HEK293 (cell line): ENCODE data around the gene ALG8.

Experiments used
- EGR2 ChIP-seq: fragments of 450-650 bp; formaldehyde crosslinking; IDR thresholded peaks from 2 replicates; pipeline ENCODE4 v1.5.1; 2016; ENCODE audit warnings: low read depth, missing biosample characterization, missing genetic modification characterization
- GLIS1 ChIP-seq: fragments of 450-650 bp; formaldehyde crosslinking; IDR thresholded peaks from 2 replicates; pipeline ENCODE4 v1.5.1; 2016; ENCODE audit warnings: missing biosample characterization, missing genetic modification characterization
- GLIS2 ChIP-seq: fragments of 450-650 bp; formaldehyde crosslinking; IDR thresholded peaks from 2 replicates; pipeline ENCODE4 v1.5.1; 2016; ENCODE audit warnings: missing biosample characterization, missing genetic modification characterization
- PRDM10 ChIP-seq: fragments of 450-650 bp; formaldehyde crosslinking; IDR thresholded peaks from 2 replicates; pipeline ENCODE4 v1.5.1; 2016; ENCODE audit warnings: missing biosample characterization, missing genetic modification characterization
- REST ChIP-seq: fragments of 450-650 bp; formaldehyde crosslinking; IDR thresholded peaks from 2 replicates; pipeline ENCODE4 v1.5.1; 2016; ENCODE audit warnings: missing biosample characterization, missing genetic modification characterization
- SP3 ChIP-seq: fragments of 450-650 bp; formaldehyde crosslinking; IDR thresholded peaks from 2 replicates; pipeline ENCODE4 v1.5.1; 2016; ENCODE audit warnings: missing biosample characterization, missing genetic modification characterization
- ZBTB10 ChIP-seq: fragments of 450-650 bp; formaldehyde crosslinking; IDR thresholded peaks from 2 replicates; pipeline ENCODE4 v1.5.1; 2016; ENCODE audit warnings: missing biosample characterization, missing genetic modification characterization
- ZBTB20 ChIP-seq: fragments of 450-650 bp; formaldehyde crosslinking; IDR thresholded peaks from 2 replicates; pipeline ENCODE4 v1.5.1; 2016; ENCODE audit warnings: missing biosample characterization, missing genetic modification characterization
- ZEB2 ChIP-seq: fragments of 450-650 bp; formaldehyde crosslinking; IDR thresholded peaks from 2 replicates; pipeline ENCODE4 v1.5.1; 2016; ENCODE audit warnings: missing biosample characterization, missing genetic modification characterization
- ZNF114 ChIP-seq: fragments of 450-650 bp; formaldehyde crosslinking; IDR thresholded peaks from 2 replicates; pipeline ENCODE4 v1.5.0; 2017; ENCODE audit warnings: missing biosample characterization, missing genetic modification characterization
- ZNF133 ChIP-seq: fragments of 450-650 bp; formaldehyde crosslinking; IDR thresholded peaks from 2 replicates; pipeline ENCODE4 v1.5.1; 2016; ENCODE audit warnings: missing biosample characterization, missing genetic modification characterization
- ZNF146 ChIP-seq: fragments of 450-650 bp; formaldehyde crosslinking; IDR thresholded peaks from 2 replicates; pipeline ENCODE4 v1.5.1; 2016; ENCODE audit warnings: missing biosample characterization, missing genetic modification characterization
- ZNF184 ChIP-seq: fragments of 450-650 bp; IDR thresholded peaks from 2 replicates; pipeline ENCODE4 v1.5.1; 2018; ENCODE audit warnings: missing biosample characterization, mild to moderate bottlenecking, missing genetic modification characterization
- ZNF23 ChIP-seq: fragments of 450-650 bp; formaldehyde crosslinking; IDR thresholded peaks from 2 replicates; pipeline ENCODE4 v1.5.1; 2016; ENCODE audit warnings: missing biosample characterization, missing genetic modification characterization, borderline replicate concordance
- ZNF394 ChIP-seq: fragments of 450-650 bp; formaldehyde crosslinking; IDR thresholded peaks from 2 replicates; pipeline ENCODE4 v1.5.1; 2016; ENCODE audit warnings: missing biosample characterization, missing genetic modification characterization, mild to moderate bottlenecking, moderate library complexity, borderline replicate concordance
- ZNF544 ChIP-seq: fragments of 450-650 bp; formaldehyde crosslinking; IDR thresholded peaks from 2 replicates; pipeline ENCODE4 v1.5.0; 2017; ENCODE audit warnings: missing biosample characterization, missing genetic modification characterization
- ZNF561 ChIP-seq: fragments of 450-650 bp; IDR thresholded peaks from 2 replicates; pipeline ENCODE4 v1.5.1; 2018; ENCODE audit warnings: missing biosample characterization, missing genetic modification characterization, borderline replicate concordance
- ZNF623 ChIP-seq: fragments of 450-650 bp; formaldehyde crosslinking; IDR thresholded peaks from 2 replicates; pipeline ENCODE4 v1.5.1; 2016; ENCODE audit warnings: missing biosample characterization, missing genetic modification characterization
- ZNF624 ChIP-seq: fragments of 450-650 bp; formaldehyde crosslinking; IDR thresholded peaks from 2 replicates; pipeline ENCODE4 v1.5.1; 2017; ENCODE audit warnings: missing biosample characterization, missing genetic modification characterization
- ZNF626 ChIP-seq: fragments of 450-650 bp; sonication (Bioruptor Pico); formaldehyde crosslinking; IDR thresholded peaks from 2 replicates; pipeline ENCODE4 v1.5.1; 2018; ENCODE audit warnings: missing biosample characterization, missing genetic modification characterization, inconsistent platforms
- ZNF660 ChIP-seq: fragments of 450-650 bp; IDR thresholded peaks from 2 replicates; pipeline ENCODE4 v1.5.1; 2018; ENCODE audit warnings: missing biosample characterization, mild to moderate bottlenecking, missing genetic modification characterization
- ZNF837 ChIP-seq: fragments of 450-650 bp; formaldehyde crosslinking; IDR thresholded peaks from 2 replicates; pipeline ENCODE4 v1.5.1; 2016; ENCODE audit warnings: missing biosample characterization, missing genetic modification characterization
- ZNF843 ChIP-seq: fragments of 450-650 bp; formaldehyde crosslinking; IDR thresholded peaks from 2 replicates; pipeline ENCODE4 v1.5.1; 2016; ENCODE audit warnings: missing biosample characterization, missing genetic modification characterization
- ZSCAN16 ChIP-seq: fragments of 450-650 bp; formaldehyde crosslinking; IDR thresholded peaks from 2 replicates; pipeline ENCODE4 v1.5.1; 2016; ENCODE audit warnings: missing biosample characterization, missing genetic modification characterization
- ZXDB ChIP-seq: fragments of 450-650 bp; formaldehyde crosslinking; IDR thresholded peaks from 2 replicates; pipeline ENCODE4 v1.5.1; 2016; ENCODE audit warnings: missing biosample characterization, missing genetic modification characterization

The ALG8 gene

GRCh38 chr11:78139422-78140391, at the start of gene ALG8 (continued):
- TF ChIP-seq PRDM10 (tag by site-specific recombination) (no peak), SP3 (tag by site-specific recombination) (0 out of 2 replicates have a peak, but pooled peaks have one; percentile 40), ZSCAN16 (tag by site-specific recombination) (no peak), REST (tag by site-specific recombination) (no peak), ZNF837 (tag by site-specific recombination) (no peak), ZNF626 (tag by site-specific recombination) (no peak), ZNF843 (tag by site-specific recombination) (no peak), ZNF394 (tag by site-specific recombination) (no peak), ZNF623 (tag by site-specific recombination) (0 out of 2 replicates have a peak, but pooled peaks have one; percentile 12), GLIS2 (tag by site-specific recombination) (no peak), ZNF544 (tag by site-specific recombination) (no peak), ZEB2 (tag by site-specific recombination) (no peak), ZNF660 (tag by site-specific recombination) (no peak), ZNF184 (no peak), ZXDB (tag by site-specific recombination) (peak; percentile 75), ZBTB10 (tag by site-specific recombination) (no peak), ZNF624 (no peak), ZBTB20 (no peak), ZNF561 (no peak; the same call in 1 of the 2 replicates), ZNF114 (no peak), EGR2 (tag by site-specific recombination) (peak; percentile 53; the same call in 1 of the 2 replicates), ZNF146 (tag by site-specific recombination) (no peak), ZNF23 (no peak), ZNF133 (tag by site-specific recombination) (no peak), GLIS1 (tag by site-specific recombination) (no peak)
